ENCODE data around the gene ABCA2.
A peak's percentile ranks its signal among the peaks of the same experiment; 100 is the strongest.

ABCA2 gene

GRCh38 chr9:136977649-136978072, 50.4 kb downstream of the ABCA2 start:
- no peak for DNase-seq

GRCh38 chr9:136977223-136977622, 50.8 kb downstream of the ABCA2 start, which contains the start of gene PTGDS:
Gene PTGDS, plus strand, starts transcription at chr9:136977504. Its CDS starts 75 bp downstream, at chr9:136977579.
- no peak for DNase-seq

GRCh38 chr9:136975644-136976043, 52.4 kb downstream of the ABCA2 start:
- DNase-seq: peak; percentile 74

GRCh38 chr9:136974817-136975535, 53.1 kb downstream of the ABCA2 start:
- no peak for DNase-seq

GRCh38 chr9:136973618-136974617, 54.1 kb downstream of the ABCA2 start:
- no peak for DNase-seq

- no peak for DNase-seq
These were observed 55.3 kb downstream of the ABCA2 start for GRCh38 chr9:136972743-136973142.

- no peak for DNase-seq
These were observed 55.7 kb downstream of the ABCA2 start for GRCh38 chr9:136972335-136972734.

- no peak for DNase-seq
These were observed 56.3 kb downstream of the ABCA2 start for GRCh38 chr9:136971746-136972145.

- no peak for DNase-seq
These were observed 57.7 kb downstream of the ABCA2 start for GRCh38 chr9:136970361-136970760.

GRCh38 chr9:136969774-136970173, 58.3 kb downstream of the ABCA2 start:
- DNase-seq: no peak

- DNase-seq: no peak
These were observed 58.9 kb downstream of the ABCA2 start for GRCh38 chr9:136969150-136969549.

- no peak for DNase-seq
These were observed 59.5 kb downstream of the ABCA2 start for GRCh38 chr9:136968333-136969127.

- no peak for DNase-seq
These were observed 62.1 kb downstream of the ABCA2 start for GRCh38 chr9:136965771-136966484.

GRCh38 chr9:136964833-136965422, 63.1 kb downstream of the ABCA2 start:
- DNase-seq: no peak

GRCh38 chr9:136964171-136964689, 63.8 kb downstream of the ABCA2 start:
- DNase-seq: no peak

GRCh38 chr9:136963751-136964150, 64.3 kb downstream of the ABCA2 start:
- DNase-seq: no peak

- no peak for DNase-seq
These were observed 64.7 kb downstream of the ABCA2 start for GRCh38 chr9:136963341-136963740.

GRCh38 chr9:136962701-136963248, 65.3 kb downstream of the ABCA2 start:
- DNase-seq: no peak

- no peak for DNase-seq
These were observed 65.9 kb downstream of the ABCA2 start for GRCh38 chr9:136962163-136962562.

GRCh38 chr9:136961279-136962065, 66.6 kb downstream of the ABCA2 start:
- no peak for DNase-seq
